H1 (cell line): ENCODE results near the gene NFE2L2. TPM values are rescaled to one million over a fixed set of nuclear protein-coding genes. Genes with fewer than 3 reads are reported as not detected.

Experiments
- ATF3 ChIP-seq: IDR thresholded peaks from 2 replicates; pipeline ENCODE4 v1.6.1; 2011; ENCODE audit warnings: low read depth, mild to moderate bottlenecking, low read length; ENCODE audit not compliant: insufficient read depth
- BACH1 ChIP-seq: IDR thresholded peaks from 2 replicates; pipeline ENCODE4 v1.6.1; 2012; ENCODE audit warnings: low read length, improper control_type of control experiment
- CBX8 ChIP-seq: fragments of 300-800, 300-1000 bp; sonication (generic); IDR thresholded peaks from 2 replicates; pipeline ENCODE4 v1.7.1; 2016; ENCODE audit warnings: low read depth, low read length, borderline replicate concordance
- KDM1A ChIP-seq: fragments of 200-600, 300-600 bp; sonication (generic); IDR thresholded peaks from 2 replicates; pipeline ENCODE4 v1.7.1; 2016; ENCODE audit warnings: mild to moderate bottlenecking, low read length, borderline replicate concordance
- POLR2A ChIP-seq, 2 experiments: IDR thresholded peaks; 1 replicate in 1 of 2; 2 replicates in 1 of 2; pipeline ENCODE4 v1.6.1; 2011; ENCODE audit warnings: low read depth in 2 of 2, low read length in 2 of 2, mild to moderate bottlenecking in 2 of 2; ENCODE audit errors: control extremely low read depth in 1 of 2
- SIN3A ChIP-seq, 2 experiments: IDR thresholded peaks in 1 of 2; conservative IDR thresholded peaks in 1 of 2; 2 replicates each; pipeline ENCODE4 v1.6.1; 2011 to 2012; ENCODE audit warnings: low read length in 2 of 2, improper control_type of control experiment in 1 of 2, low read depth in 1 of 2, mild to moderate bottlenecking in 1 of 2
- SP1 ChIP-seq: IDR thresholded peaks from 2 replicates; pipeline ENCODE4 v1.6.1; 2011; ENCODE audit warnings: low read depth, low read length
- SUZ12 ChIP-seq: fragments of 200-600 bp; sonication (generic); IDR thresholded peaks from 2 replicates; pipeline ENCODE4 v1.6.1; 2012; ENCODE audit warnings: mild to moderate bottlenecking, inconsistent platforms, low read length, moderate library complexity, mixed read lengths
- TEAD4 ChIP-seq: IDR thresholded peaks from 2 replicates; pipeline ENCODE4 v1.6.1; 2012; ENCODE audit warnings: low read depth, low read length, inconsistent platforms, mixed read lengths
- polyA plus RNA-seq, 7 experiments: library from polyadenylated mRNA; depleted of rRNA in 3 of 7; stranded (reverse) in 5 of 7; unstranded in 2 of 7; fragments of >200 nt in 5 of 7; fragments of 200-250 nt in 2 of 7; gene quantifications; 1 replicate in 5 of 7; 2 replicates in 1 of 7; 4 replicates in 1 of 7; pipeline versions ENCODE4 v1.2.1 to v1.2.3, GENCODE V29; 2011 to 2013; ENCODE audit warnings: missing spikeins in 2 of 7, mixed read lengths in 2 of 7
- total RNA-seq: library from RNA; stranded (reverse); fragmentation: NEBNext Ultra II Directional; extraction: Animal tissue kit (Norgen Biotek cat#: 25700); gene quantifications from 2 replicates; pipeline ENCODE4 v1.2.1, GENCODE V29; 2021

The NFE2L2 gene
- total and polyA plus RNA-seq, 2 of the 8 experiments (the other 6 are each of a cell fraction or from before 2014, with no cell fraction given), result 33.2 to 34.5 TPM

GRCh38 chr2:177229442-177230242, 34.9 kb downstream of the NFE2L2 start (continued):
- TF ChIP-seq SIN3A (conservative IDR thresholded peaks at IDR 0.05 in 1 of 2, IDR thresholded peaks at IDR 0.05 in 1 of 2; ENCODE audit: low read depth in 1 of 2, low read length in 2 of 2) (no peak), KDM1A (no peak), BACH1 (no peak), SUZ12 (no peak), SP1 (no peak), CBX8 (no peak), ATF3 (no peak), POLR2A (IDR thresholded peaks at IDR 0.05; ENCODE audit: control extremely low read depth in 1 of 2, low read depth in 2 of 2, low read length in 2 of 2) (no peak), TEAD4 (no peak)
